Hippocampal formation (tissue), 2 donors: Measurements from ENCODE around the gene FBXL13.
"Not testable (repeated sequence)": the region's sequence is repeated elsewhere in the genome, so short reads cannot be mapped to it uniquely, and the experiment has no call there.

ENCODE experiments used
- DNase-seq, 2 donors: peaks; one replicate each; lab custom pipeline; 2025; lab: John Stamatoyannopoulos, UW

Gene FBXL13

GRCh38 chr7:103023578-103023977, 51.0 kb downstream of the FBXL13 start:
- not testable (repeated sequence) for DNase-seq

GRCh38 chr7:103021490-103021889, 53.1 kb downstream of the FBXL13 start:
- not testable (repeated sequence) for DNase-seq

GRCh38 chr7:103020876-103021275, 53.7 kb downstream of the FBXL13 start:
- DNase-seq: not testable (repeated sequence)

GRCh38 chr7:103018295-103018694, 56.3 kb downstream of the FBXL13 start:
- not testable (repeated sequence) for DNase-seq

GRCh38 chr7:103011650-103012049, 62.9 kb downstream of the FBXL13 start:
- no peak for DNase-seq

- no peak for DNase-seq
Measured at GRCh38 chr7:103010211-103010610, 64.4 kb downstream of the FBXL13 start.

GRCh38 chr7:103009466-103010185, 65.0 kb downstream of the FBXL13 start:
- DNase-seq: no peak

GRCh38 chr7:103003004-103003403, 71.6 kb downstream of the FBXL13 start:
- no peak for DNase-seq

GRCh38 chr7:103001210-103001609, 73.4 kb downstream of the FBXL13 start:
- DNase-seq: no peak

- no peak for DNase-seq
Measured at GRCh38 chr7:102996957-102997356, 77.6 kb downstream of the FBXL13 start.

- not testable (repeated sequence) for DNase-seq
Measured at GRCh38 chr7:102995609-102996008, 79.0 kb downstream of the FBXL13 start.

- no peak for DNase-seq
Measured at GRCh38 chr7:102994567-102994966, 80.0 kb downstream of the FBXL13 start.

- DNase-seq: no peak
Measured at GRCh38 chr7:102993718-102994029, 80.9 kb downstream of the FBXL13 start.

- peak in 1 of 2 donors; percentile 61 for DNase-seq
Measured at GRCh38 chr7:102992938-102993717, 81.5 kb downstream of the FBXL13 start.

- DNase-seq: no peak
Measured at GRCh38 chr7:102992509-102992937, 82.1 kb downstream of the FBXL13 start.

- DNase-seq: no peak
Measured at GRCh38 chr7:102991540-102992214, 82.9 kb downstream of the FBXL13 start.

- no peak for DNase-seq
Measured at GRCh38 chr7:102991077-102991539, 83.5 kb downstream of the FBXL13 start.

GRCh38 chr7:102990642-102991041, 84.0 kb downstream of the FBXL13 start:
- DNase-seq: no peak

- no peak for DNase-seq
Measured at GRCh38 chr7:102988631-102989560, 85.7 kb downstream of the FBXL13 start.

- DNase-seq: no peak
Measured at GRCh38 chr7:102988088-102988487, 86.5 kb downstream of the FBXL13 start.

- no peak for DNase-seq
Measured at GRCh38 chr7:102985176-102985783, 89.3 kb downstream of the FBXL13 start.
